Measurements from ENCODE around the gene ENGASE.

GRCh38 chr17:79092567-79092966, 17.9 kb downstream of the ENGASE start:
- TF ChIP-seq CTCF (conservative IDR thresholded peaks at IDR 0.05; ENCODE audit: low read depth in 2 of 2), result no peak
- no peak for TF ChIP-seq POLR2AphosphoS5 (IDR thresholded peaks at IDR 0.05; ENCODE audit: low read depth)
- no peak for TF ChIP-seq ETS1 (IDR thresholded peaks at IDR 0.05)
- TF ChIP-seq REST (IDR thresholded peaks at IDR 0.05; ENCODE audit: unreplicated experiment), result no peak
- no peak for TF ChIP-seq EZH2phosphoT487 (IDR thresholded peaks at IDR 0.05; ENCODE audit: unreplicated experiment)
- no peak for TF ChIP-seq EZH2 (IDR thresholded peaks at IDR 0.05; ENCODE audit: low read depth, unreplicated experiment)
- TF ChIP-seq ZNF114 (CRISPR knock-in tag; IDR thresholded peaks at IDR 0.05), result no peak
- no peak for TF ChIP-seq CREB1 (CRISPR knock-in tag; IDR thresholded peaks at IDR 0.05; ENCODE audit: low read depth)
- TF ChIP-seq ZNF462 (CRISPR knock-in tag; IDR thresholded peaks at IDR 0.05), result no peak
- TF ChIP-seq STAT1 (IDR thresholded peaks at IDR 0.05; ENCODE audit: unreplicated experiment), result no peak

All from GM23338 (cell line).